ENCODE data around the gene TUBD1.

TUBD1 gene

DNA sequence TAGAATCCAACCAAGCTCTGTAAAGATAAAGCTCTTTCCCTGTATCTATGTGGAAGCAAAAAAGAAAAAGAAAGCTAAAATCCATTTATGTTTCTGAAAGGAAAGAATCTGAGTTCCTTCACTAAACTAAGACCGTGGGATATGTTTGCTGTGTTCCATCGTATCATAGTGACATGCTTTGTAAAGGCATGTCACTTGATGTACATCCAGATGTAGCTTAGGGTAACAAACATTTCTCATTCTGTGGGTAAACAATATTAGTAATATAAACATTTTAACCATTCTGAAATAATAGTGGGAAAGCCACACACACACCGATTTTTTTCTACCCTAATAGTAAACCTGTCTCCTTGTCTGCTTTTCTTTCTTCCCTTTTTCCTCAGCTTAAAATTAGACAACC is 78.1 kb downstream of the TUBD1 start:
- DNase-seq: no peak

DNA sequence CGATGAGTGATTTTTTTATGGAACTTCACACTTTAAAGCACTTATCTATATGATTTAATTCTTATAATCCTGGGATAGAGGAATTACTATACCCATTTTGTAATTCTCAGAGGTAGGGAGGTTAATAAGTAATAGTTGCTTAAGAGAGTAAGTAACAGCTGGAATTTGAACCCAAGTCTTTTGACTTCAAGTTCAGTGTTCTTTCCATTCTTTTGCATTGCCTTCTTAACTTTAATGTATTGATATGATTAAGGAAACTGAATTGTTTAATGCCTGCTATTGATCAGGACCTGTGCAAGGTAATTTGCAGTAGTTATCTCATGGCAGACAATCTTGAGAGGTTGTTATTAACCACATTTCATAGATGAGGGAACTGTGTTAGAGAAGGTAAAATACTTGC is 78.5 kb downstream of the TUBD1 start:
- no peak for DNase-seq

DNA sequence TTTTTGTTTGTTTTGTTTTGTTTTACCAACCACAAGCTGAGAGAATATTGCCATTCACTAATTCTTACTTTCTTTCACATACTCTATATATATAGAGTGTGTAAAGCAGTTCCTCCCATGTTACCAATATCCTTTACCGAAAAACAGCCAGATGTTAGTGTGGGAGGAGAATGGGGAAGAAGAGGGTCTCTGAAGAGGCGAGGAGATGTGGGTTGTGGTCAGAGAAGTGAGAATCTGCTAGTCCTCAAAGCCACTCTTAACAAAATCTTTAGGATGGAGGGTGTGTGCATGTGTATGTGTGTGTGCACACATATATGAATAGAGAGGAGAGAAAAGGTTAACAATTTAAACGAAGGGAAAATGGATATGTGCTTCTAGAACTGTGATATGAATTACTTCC is 80.6 kb downstream of the TUBD1 start:
- no peak for DNase-seq

DNA sequence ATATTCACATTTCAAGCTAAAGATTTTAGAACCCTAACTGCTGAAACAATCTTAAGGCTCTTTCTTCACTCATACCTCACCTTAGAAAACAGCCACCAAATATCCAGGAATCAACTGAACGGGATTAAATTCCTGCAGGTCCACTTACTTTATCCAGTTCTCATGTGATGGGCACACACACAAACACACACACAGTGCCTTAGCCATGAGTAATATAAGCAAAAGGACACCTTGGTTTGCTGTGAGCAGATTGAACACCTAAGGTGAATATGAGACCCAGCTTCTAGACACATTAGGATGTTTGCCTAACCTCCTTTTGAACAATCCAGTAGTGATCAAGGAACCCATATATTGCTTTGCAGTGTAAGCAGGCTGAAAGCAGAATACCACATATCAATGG is 81.5 kb downstream of the TUBD1 start:
- no peak for DNase-seq

DNA sequence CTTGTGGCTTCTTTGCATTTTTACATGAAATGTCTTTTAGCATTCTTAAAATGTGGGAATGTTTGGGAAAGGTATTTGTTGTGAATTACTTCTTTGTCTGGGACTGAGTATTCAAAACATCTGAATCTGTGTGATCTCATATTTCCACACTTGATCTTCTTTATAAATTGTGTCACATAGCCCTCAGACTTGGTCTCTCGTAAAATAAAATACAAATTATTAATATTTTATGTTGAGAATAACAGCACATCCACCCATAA is 81.9 kb downstream of the TUBD1 start:
- no peak for DNase-seq
